EH (cell line): Measurements from ENCODE around the gene PCNX2.
"Not testable (repeated sequence)": the region's sequence is repeated elsewhere in the genome, so short reads cannot be mapped to it uniquely, and the experiment has no call there.

Source experiments
- DNase-seq: peaks from one replicate; pipeline ENCODE4 v3.0.0-alpha.2; 2015; ENCODE audit warnings: low read depth

The PCNX2 gene

GRCh38 chr1:233158322-233158721 lies 137.2 kb downstream of the PCNX2 start:
- DNase-seq: no peak

- DNase-seq: no peak
Observed at GRCh38 chr1:233157245-233157644, 138.3 kb downstream of the PCNX2 start.

- DNase-seq: no peak
Observed at GRCh38 chr1:233151861-233152260, 143.7 kb downstream of the PCNX2 start.

DNA sequence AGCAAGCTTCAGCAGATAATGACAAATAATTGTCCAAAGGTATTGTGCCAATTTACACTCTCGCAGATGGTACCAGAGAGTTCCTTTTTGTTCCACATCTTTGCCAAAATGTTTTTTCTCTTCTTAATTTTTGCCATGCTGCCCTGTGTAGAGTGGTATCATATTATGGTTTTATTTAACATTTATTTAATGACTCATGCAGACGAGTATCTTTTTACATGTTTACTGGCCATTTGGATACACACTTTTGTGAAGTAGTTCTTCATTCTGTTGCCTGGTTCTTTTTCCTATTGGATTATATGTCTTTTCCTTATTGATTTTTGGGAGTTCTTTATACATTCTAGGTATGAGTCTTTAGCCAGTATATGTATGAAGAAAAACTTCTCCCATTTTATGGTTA lies 151.1 kb downstream of the PCNX2 start:
- no peak for DNase-seq

DNA sequence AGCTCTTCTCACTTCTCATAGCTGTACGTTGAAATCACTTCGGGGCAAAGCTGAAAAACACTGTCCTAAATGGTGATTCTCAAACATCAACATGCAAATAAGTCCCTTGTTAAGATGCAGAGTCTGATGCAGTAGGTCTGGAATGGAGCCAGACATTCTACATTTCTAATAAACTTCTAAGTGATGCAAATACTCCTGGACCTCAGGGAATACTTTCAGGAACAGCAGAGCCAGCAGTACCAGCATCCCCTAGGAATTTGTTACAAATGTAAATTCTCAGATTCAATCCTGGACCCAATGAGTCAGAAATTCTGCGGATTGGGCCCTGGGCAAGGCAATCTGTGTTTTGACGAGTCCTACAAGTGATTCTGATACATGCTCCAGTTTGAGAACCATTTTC lies 152.3 kb downstream of the PCNX2 start:
- no peak for DNase-seq

- no peak for DNase-seq
Observed at GRCh38 chr1:233140974-233141373, 154.6 kb downstream of the PCNX2 start.

DNA sequence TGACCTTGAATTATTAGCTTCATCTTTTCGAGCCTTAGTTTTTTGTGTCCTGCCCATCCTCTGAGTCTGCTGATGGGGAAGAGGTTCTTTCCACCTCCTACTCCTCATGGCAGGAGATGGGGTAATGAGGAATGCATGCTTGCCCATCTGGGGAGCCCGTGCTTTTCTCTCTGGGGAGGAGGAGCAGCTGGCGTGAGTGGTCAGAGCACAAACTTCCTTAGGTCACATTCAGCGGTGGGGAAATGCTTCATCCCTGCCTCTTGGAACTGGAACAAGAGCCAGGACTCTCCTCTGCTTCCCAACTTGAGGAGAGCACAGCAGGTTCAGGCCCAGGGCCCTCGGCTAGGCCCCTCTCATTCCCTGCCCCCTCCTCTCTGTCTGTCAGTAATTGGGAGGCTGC lies 155.0 kb downstream of the PCNX2 start:
- DNase-seq: no peak

DNA sequence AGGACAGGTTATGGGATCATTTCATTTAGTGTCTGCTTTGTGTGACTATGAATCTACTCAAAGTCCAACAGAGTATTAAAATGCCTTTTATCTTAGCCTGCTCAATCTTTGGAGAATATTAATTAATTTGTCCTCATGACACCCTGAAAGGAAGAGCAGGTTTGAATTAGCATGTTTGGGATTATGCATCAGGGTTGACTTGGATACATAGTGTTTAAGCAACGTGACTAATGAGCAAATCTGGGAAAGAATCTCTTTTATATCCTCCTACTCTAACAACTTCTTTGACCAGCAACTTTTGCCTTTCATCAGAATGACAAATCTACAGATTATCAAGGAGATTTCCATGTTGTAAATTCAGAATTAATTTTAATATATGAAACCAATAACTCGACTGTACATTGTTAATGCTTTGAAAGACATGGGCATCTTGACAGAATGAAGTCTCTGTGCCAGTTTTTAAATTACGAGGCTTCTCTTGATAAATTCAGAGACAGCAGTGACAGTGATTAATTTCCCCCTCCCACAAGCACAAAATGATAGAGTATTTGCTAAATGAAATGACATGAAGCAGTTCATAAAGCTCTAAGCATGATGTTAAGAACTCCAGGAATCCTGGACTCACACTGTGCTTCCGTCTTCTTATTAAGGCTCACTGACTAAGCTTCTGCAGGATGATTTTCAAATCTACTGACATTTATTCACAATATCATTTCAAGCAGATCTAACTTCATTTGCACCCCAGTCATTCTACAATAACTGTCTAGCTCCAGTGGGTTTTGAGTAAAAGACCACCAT lies 156.5 kb downstream of the PCNX2 start:
- no peak for DNase-seq

- DNase-seq: no peak
Observed at GRCh38 chr1:233135833-233136232, 159.7 kb downstream of the PCNX2 start.

GRCh38 chr1:233132445-233132844 lies 163.1 kb downstream of the PCNX2 start:
- DNase-seq: no peak

- DNase-seq: not testable (repeated sequence)
Observed at GRCh38 chr1:233129031-233129430, 166.5 kb downstream of the PCNX2 start.

- no peak for DNase-seq
Observed at GRCh38 chr1:233127157-233127556, 168.4 kb downstream of the PCNX2 start.

- DNase-seq: no peak
Observed at GRCh38 chr1:233122779-233123178, 172.7 kb downstream of the PCNX2 start.

DNA sequence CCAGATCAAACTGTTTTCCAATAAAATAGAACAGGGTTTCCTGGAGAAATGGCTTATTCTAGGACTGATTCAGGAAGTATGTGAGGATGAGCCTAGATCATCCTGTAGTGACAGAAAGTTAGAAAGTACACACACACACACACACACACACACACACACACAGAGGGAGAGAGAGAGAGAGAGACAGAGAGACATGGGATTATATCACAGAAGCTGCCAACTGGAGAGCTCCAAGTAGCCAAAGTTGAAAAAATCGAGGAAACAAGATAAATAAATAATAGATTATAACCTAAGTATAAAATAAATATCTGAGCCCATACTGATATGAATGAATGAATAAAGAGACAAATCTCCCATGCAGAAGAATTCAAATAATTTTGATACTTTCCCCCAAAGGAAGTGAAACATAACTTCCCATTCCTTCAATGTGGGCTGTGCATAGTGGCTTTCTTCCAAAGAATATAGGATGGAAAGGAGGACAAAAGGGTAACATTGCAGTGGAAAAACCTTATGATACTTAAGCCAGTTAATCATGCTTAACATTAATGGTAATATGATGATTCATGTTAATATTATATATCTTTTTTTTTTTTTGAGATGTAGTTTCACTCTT lies 173.5 kb downstream of the PCNX2 start:
- DNase-seq: peak; percentile 11

GRCh38 chr1:233114860-233115259 lies 180.7 kb downstream of the PCNX2 start:
- DNase-seq: no peak

GRCh38 chr1:233114159-233114558 lies 181.4 kb downstream of the PCNX2 start:
- no peak for DNase-seq

DNA sequence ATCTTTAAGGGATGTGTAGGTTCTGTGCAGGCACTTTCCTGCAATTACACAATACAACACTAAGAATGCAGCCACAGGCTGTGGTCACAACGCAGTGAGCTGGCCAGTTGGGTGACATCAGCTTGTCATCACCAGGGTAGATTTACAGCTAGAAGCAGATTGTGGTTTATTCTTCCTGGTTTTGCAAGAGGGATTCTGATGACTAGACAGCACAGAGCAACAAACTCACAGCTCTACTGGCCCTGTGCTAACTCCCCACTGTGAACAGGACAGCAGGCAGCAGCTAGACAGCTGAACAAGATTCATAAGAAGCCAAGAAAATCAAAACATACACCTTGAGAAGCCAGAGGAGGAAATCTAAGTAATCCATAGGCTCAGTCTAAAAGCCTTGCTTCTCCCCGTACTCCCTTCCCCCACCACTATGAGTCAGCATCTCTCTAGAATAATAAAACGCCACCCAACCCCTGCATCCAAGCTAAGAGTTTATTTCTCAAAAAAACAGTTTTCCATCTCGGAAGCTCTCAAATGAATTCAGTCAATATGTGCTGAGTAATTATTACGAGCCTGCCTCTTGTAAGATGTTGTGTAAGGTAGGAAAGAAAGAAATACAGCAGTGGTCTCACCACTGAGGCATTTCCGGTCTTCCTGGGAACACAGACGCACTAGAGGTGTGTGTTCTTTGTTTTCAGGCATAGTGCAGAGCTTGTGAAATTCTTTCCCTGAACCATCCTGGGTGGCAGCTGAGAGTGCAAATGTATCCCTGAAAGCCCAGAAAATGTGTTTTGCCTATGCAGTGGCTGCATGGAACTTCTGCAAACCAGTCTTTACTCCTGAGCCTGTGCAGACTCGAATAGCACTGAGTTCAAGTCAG lies 182.3 kb downstream of the PCNX2 start:
- peak; percentile 99 for DNase-seq

DNA sequence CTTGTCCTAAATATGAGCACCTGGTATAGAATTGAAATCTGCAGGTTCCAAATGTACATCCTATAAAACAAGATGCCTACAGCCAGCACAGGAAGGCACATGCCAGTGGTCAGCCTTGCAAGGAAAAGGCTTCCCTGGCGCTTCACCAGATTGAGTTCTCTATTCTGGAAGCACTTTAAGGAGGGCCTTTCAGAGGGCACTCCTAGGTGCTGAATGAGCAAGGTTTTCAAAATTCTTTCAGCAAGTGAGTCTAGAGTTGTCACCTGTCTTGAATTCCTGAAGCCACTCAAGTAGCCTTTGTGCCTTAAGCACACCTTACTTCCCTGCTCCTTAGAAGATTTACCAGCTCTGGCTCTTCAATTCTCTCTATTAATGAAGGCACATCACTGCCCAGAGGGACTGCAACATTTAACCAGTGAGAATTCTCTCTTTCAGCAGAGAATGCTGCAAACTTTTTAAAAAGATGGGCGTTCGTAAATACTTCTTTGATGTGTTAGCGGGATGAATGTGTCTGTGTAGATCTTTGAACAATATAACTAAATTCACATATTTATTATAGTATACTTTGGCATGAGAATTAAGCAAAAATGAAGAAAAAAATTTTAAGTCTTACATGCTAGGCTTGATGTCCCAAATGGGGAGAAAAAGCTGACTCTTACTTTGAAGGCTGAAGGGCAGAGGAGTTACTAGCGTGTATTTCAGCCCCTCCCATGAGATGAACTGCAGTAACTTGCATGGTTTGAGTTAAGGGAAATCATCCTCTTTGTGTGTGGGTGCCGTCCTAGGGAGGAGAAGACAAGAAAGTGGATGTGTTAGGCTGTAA lies 183.1 kb downstream of the PCNX2 start:
- DNase-seq: peak; percentile 7

- DNase-seq: no peak
Observed at GRCh38 chr1:233111731-233112130, 183.8 kb downstream of the PCNX2 start.

- DNase-seq: no peak
Observed at GRCh38 chr1:233109096-233109495, 186.4 kb downstream of the PCNX2 start.

GRCh38 chr1:233107716-233108130 lies 187.8 kb downstream of the PCNX2 start:
- peak; percentile 9 for DNase-seq

DNA sequence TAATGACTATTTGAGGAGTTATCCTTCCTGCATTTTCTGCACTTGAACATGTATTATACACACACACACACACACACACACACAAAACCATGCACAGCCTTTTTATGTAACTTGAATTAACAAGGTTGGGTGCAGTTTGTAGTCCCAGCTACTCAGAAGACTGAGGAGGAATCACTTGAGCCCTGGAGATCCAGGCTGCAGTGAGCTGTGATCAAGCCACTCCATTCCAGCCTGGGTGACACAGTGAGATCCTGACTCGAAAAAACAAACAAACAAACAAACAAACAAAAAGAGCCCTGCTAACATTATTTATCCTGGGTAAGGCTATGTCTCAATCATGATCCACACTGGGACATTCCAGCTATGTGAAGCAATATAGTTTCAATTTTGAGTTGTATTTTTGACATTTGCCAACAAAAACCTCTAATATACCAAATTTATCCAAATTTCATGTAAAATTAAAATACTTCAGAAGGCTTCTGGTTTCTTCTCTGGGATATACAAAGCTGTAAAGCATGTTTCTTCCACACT lies 188.3 kb downstream of the PCNX2 start:
- DNase-seq: no peak
